WTC11 (cell line): ENCODE data around the gene SBF1. TPM values are rescaled to one million over a fixed set of nuclear protein-coding genes. Genes with fewer than 3 reads are reported as not detected.

Experiments used
- ATAC-seq: fragments of 200-7000 bp; cut with Tn5 transposase; 2 replicates; pipeline ENCODE4 v1.10.0; 2021; ENCODE audit warnings: mild to moderate bottlenecking, moderate library complexity
- CTCF ChIA-PET: fragments of 300-600 bp; sonication (Branson Sonifier 250); formaldehyde crosslinking; loops from one replicate; lab custom pipeline; 2021; ENCODE audit warnings: antibody characterized with exemption; lab: Charles Lee
- POLR2A ChIA-PET: fragments of 350-600 bp; sonication (Branson Sonifier 250); formaldehyde crosslinking; loops from one replicate; lab custom pipeline; 2021; ENCODE audit warnings: antibody characterized with exemption; lab: Charles Lee
- DNase-seq: peaks from one replicate; pipeline ENCODE4 v3.0.0; 2021; ENCODE audit warnings: low spot score
- H3K27ac Mint-ChIP-seq: 2 replicates; pipeline ENCODE4 v1.8.0; 2021; ENCODE audit warnings: mixed read lengths
- H3K27me3 Mint-ChIP-seq: 2 replicates; pipeline ENCODE4 v1.8.0; 2021; ENCODE audit warnings: low read depth, mild to moderate bottlenecking, moderate library complexity, mixed read lengths
- H3K36me3 Mint-ChIP-seq: 2 replicates; pipeline ENCODE4 v1.8.0; 2021; ENCODE audit warnings: mixed read lengths
- H3K4me1 Mint-ChIP-seq: 2 replicates; pipeline ENCODE4 v1.8.0; 2022; ENCODE audit warnings: mixed read lengths
- H3K4me3 Mint-ChIP-seq: 2 replicates; pipeline ENCODE4 v1.8.0; 2021; ENCODE audit warnings: mild to moderate bottlenecking, moderate library complexity, mixed read lengths
- H3K9me3 Mint-ChIP-seq: 2 replicates; pipeline ENCODE4 v1.8.0; 2021; ENCODE audit warnings: mixed read lengths
- ATF1 ChIP-seq: sonication (generic); formaldehyde crosslinking; IDR thresholded peaks from 2 replicates; pipeline ENCODE4 v1.8.1; 2023; ENCODE audit warnings: mild to moderate bottlenecking, moderate library complexity, missing genetic modification reagents
- ATF3 ChIP-seq: sonication (generic); formaldehyde crosslinking; conservative IDR thresholded peaks from 2 replicates; pipeline ENCODE4 v1.8.1; 2022; ENCODE audit warnings: mild to moderate bottlenecking, missing genetic modification reagents
- CBFB ChIP-seq: sonication (generic); formaldehyde crosslinking; IDR thresholded peaks from 2 replicates; pipeline ENCODE4 v1.8.1; 2022; ENCODE audit warnings: mild to moderate bottlenecking, low read depth, missing genetic modification reagents
- CREB1 ChIP-seq: sonication (generic); formaldehyde crosslinking; IDR thresholded peaks from 2 replicates; pipeline ENCODE4 v1.8.0; 2023; ENCODE audit warnings: mild to moderate bottlenecking, missing genetic modification reagents
- CREM ChIP-seq: sonication (generic); formaldehyde crosslinking; IDR thresholded peaks from 2 replicates; pipeline ENCODE4 v1.8.1; 2022; ENCODE audit warnings: mild to moderate bottlenecking, missing genetic modification reagents, moderate library complexity
- JAZF1 ChIP-seq: fragments of 250-450 bp; sonication (Bioruptor Pico); IDR thresholded peaks from 2 replicates; pipeline ENCODE4 v1.9.0; 2021; ENCODE audit warnings: moderate library complexity, mild to moderate bottlenecking, inconsistent platforms
- KAT7 ChIP-seq: sonication (generic); formaldehyde crosslinking; IDR thresholded peaks from 2 replicates; pipeline ENCODE4 v1.8.1; 2023; ENCODE audit warnings: missing genetic modification reagents, mild to moderate bottlenecking, borderline replicate concordance
- MLX ChIP-seq: sonication (generic); formaldehyde crosslinking; IDR thresholded peaks from 2 replicates; pipeline ENCODE4 v1.8.1; 2023; ENCODE audit warnings: mild to moderate bottlenecking, missing genetic modification reagents, moderate library complexity
- MYBL2 ChIP-seq: sonication (generic); formaldehyde crosslinking; IDR thresholded peaks from 2 replicates; pipeline ENCODE4 v1.8.1; 2023; ENCODE audit warnings: mild to moderate bottlenecking, moderate library complexity, missing genetic modification reagents
- NFATC4 ChIP-seq: fragments of 250-450 bp; sonication (Bioruptor Pico); IDR thresholded peaks from 2 replicates; pipeline ENCODE4 v1.9.0; 2021; ENCODE audit warnings: mild to moderate bottlenecking
- NFYB ChIP-seq: sonication (generic); formaldehyde crosslinking; conservative IDR thresholded peaks from 2 replicates; pipeline ENCODE4 v1.8.0; 2022; ENCODE audit warnings: low read depth, missing genetic modification reagents
- RELA ChIP-seq: sonication (generic); formaldehyde crosslinking; IDR thresholded peaks from 2 replicates; pipeline ENCODE4 v1.8.1; 2022; ENCODE audit warnings: missing genetic modification reagents, mild to moderate bottlenecking, borderline replicate concordance
- RORB ChIP-seq: fragments of 250-450 bp; sonication (Bioruptor Pico); IDR thresholded peaks from 2 replicates; pipeline ENCODE4 v1.9.0; 2021; ENCODE audit warnings: mild to moderate bottlenecking
- SMAD4 ChIP-seq: sonication (generic); formaldehyde crosslinking; IDR thresholded peaks from 2 replicates; pipeline ENCODE4 v1.8.0; 2022; ENCODE audit warnings: mild to moderate bottlenecking, missing genetic modification reagents
- TEAD1 ChIP-seq: sonication (generic); formaldehyde crosslinking; IDR thresholded peaks from 2 replicates; pipeline ENCODE4 v1.8.0; 2022; ENCODE audit warnings: mild to moderate bottlenecking, missing genetic modification reagents
- TP53 ChIP-seq: sonication (generic); formaldehyde crosslinking; IDR thresholded peaks from 2 replicates; pipeline ENCODE4 v1.8.1; 2023; ENCODE audit warnings: mild to moderate bottlenecking, missing genetic modification reagents
- ZNF317 ChIP-seq: sonication (generic); formaldehyde crosslinking; IDR thresholded peaks from 2 replicates; pipeline ENCODE4 v1.8.1; 2023; ENCODE audit warnings: low read depth, mild to moderate bottlenecking, moderate library complexity, missing genetic modification reagents, borderline replicate concordance
- ZNF423 ChIP-seq: fragments of 250-450 bp; sonication (Bioruptor Pico); IDR thresholded peaks from 2 replicates; pipeline ENCODE4 v2.1.2; 2022; ENCODE audit warnings: mild to moderate bottlenecking, moderate library complexity
- ZNF425 ChIP-seq: fragments of 250-450 bp; sonication (Bioruptor Pico); conservative IDR thresholded peaks from 2 replicates; pipeline ENCODE4 v1.9.0; 2021; ENCODE audit warnings: mild to moderate bottlenecking
- total RNA-seq: library from RNA; stranded (reverse); gene quantifications from 3 replicates; pipeline ENCODE4 v1.2.3, GENCODE V29; 2021
- TF ChIP-seq, protein P1 (sequence below): sonication (generic); formaldehyde crosslinking; IDR thresholded peaks from 2 replicates; pipeline ENCODE4 v1.8.0; 2023; ENCODE audit warnings: missing genetic modification reagents
- TF ChIP-seq, protein P2 (sequence below): fragments of 250-450 bp; sonication (Bioruptor Pico); IDR thresholded peaks from 2 replicates; pipeline ENCODE4 v2.1.2; 2022; ENCODE audit warnings: mild to moderate bottlenecking, moderate library complexity
- TF ChIP-seq, protein P3 (sequence below): sonication (generic); formaldehyde crosslinking; IDR thresholded peaks from 2 replicates; pipeline ENCODE4 v1.8.1; 2023; ENCODE audit warnings: mild to moderate bottlenecking, missing genetic modification reagents, moderate library complexity
- TF ChIP-seq, protein P4 (sequence below): sonication (generic); formaldehyde crosslinking; IDR thresholded peaks from 2 replicates; pipeline ENCODE4 v1.8.0; 2022; ENCODE audit warnings: mild to moderate bottlenecking, missing genetic modification reagents

The SBF1 gene
- total RNA-seq, 1 experiment from 2014 or later, result 108 TPM

- Mint-ChIP-seq H3K9me3 (no peaks in the 10 kb centered on the region), H3K27me3 (no peaks in the 10 kb centered on the region), H3K36me3 (peaks cover 9% of the 10 kb centered on the region), H3K4me1 (peaks cover 24% of the 10 kb centered on the region), H3K4me3 (no peak overlapping the region), H3K27ac (no peak overlapping the region)
- no peak for TF ChIP-seq ZNF425
- DNase-seq (peak; percentile 51), ATAC-seq (peak; percentile 62)
- ChIA-PET CTCF (interaction anchor here (1.0 to 2.1 kb wide), 6 partner anchors 15 to 93 kb away, joined by 3 to 12 read pairs (median 5); partner anchors contain the start of genes SCO2 and SYCE3), POLR2A (interaction anchor here (0.6 kb wide), 1 partner anchor 571 kb away, joined by 3 read pairs; no protein-coding TSS in a partner anchor)
Measured at GRCh38 chr22:50469377-50470305, 5.2 kb downstream of the SBF1 start.

- DNase-seq (no peak), ATAC-seq (no peak)
- H3K27ac Mint-ChIP-seq, result no peak overlapping the region
- no peaks in the 10 kb centered on the region for H3K27me3 Mint-ChIP-seq
- CTCF ChIA-PET, result interaction anchor here (0.9 to 2.1 kb wide), 3 partner anchors 16 to 69 kb away, joined by 3 to 12 read pairs (median 4); no protein-coding TSS in a partner anchor
- H3K4me1 Mint-ChIP-seq, result peaks cover 18% of the 10 kb centered on the region
- peaks cover 16% of the 10 kb centered on the region for H3K36me3 Mint-ChIP-seq
- TF ChIP-seq ATF1 (CRISPR knock-in tag), result no peak
- no peak for TF ChIP-seq NFYB (CRISPR knock-in tag)
- TF ChIP-seq, protein P1, sequence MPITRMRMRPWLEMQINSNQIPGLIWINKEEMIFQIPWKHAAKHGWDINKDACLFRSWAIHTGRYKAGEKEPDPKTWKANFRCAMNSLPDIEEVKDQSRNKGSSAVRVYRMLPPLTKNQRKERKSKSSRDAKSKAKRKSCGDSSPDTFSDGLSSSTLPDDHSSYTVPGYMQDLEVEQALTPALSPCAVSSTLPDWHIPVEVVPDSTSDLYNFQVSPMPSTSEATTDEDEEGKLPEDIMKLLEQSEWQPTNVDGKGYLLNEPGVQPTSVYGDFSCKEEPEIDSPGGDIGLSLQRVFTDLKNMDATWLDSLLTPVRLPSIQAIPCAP (CRISPR knock-in tag), result no peak
- no peak for TF ChIP-seq TP53 (CRISPR knock-in tag)
- TF ChIP-seq, protein P2, sequence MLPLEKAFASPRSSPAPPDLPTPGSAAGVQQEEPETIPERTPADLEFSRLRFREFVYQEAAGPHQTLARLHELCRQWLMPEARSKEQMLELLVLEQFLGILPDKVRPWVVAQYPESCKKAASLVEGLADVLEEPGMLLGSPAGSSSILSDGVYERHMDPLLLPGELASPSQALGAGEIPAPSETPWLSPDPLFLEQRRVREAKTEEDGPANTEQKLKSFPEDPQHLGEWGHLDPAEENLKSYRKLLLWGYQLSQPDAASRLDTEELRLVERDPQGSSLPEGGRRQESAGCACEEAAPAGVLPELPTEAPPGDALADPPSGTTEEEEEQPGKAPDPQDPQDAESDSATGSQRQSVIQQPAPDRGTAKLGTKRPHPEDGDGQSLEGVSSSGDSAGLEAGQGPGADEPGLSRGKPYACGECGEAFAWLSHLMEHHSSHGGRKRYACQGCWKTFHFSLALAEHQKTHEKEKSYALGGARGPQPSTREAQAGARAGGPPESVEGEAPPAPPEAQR (CRISPR knock-in tag), result no peak
- TF ChIP-seq RORB (CRISPR knock-in tag), result no peak
- TF ChIP-seq, protein P3, sequence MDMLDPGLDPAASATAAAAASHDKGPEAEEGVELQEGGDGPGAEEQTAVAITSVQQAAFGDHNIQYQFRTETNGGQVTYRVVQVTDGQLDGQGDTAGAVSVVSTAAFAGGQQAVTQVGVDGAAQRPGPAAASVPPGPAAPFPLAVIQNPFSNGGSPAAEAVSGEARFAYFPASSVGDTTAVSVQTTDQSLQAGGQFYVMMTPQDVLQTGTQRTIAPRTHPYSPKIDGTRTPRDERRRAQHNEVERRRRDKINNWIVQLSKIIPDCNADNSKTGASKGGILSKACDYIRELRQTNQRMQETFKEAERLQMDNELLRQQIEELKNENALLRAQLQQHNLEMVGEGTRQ (CRISPR knock-in tag), result no peak
- no peak for TF ChIP-seq KAT7
- TF ChIP-seq CREM (CRISPR knock-in tag), result no peak
- TF ChIP-seq JAZF1 (CRISPR knock-in tag), result no peak
- TF ChIP-seq, all 79 proteins: peak for 0
- Mint-ChIP-seq H3K9me3 (no peaks in the 10 kb centered on the region), H3K4me3 (no peak overlapping the region)
- POLR2A ChIA-PET, result no interaction called here
Measured at GRCh38 chr22:50468626-50469025, 6.2 kb downstream of the SBF1 start.

GRCh38 chr22:50467773-50468440, 6.9 kb downstream of the SBF1 start:
- ChIA-PET CTCF (interaction anchor here (0.5 to 0.6 kb wide), 2 partner anchors 31 to 175 kb away, joined by 4 read pairs; no protein-coding TSS in a partner anchor), POLR2A (no interaction called here)
- H3K4me1 Mint-ChIP-seq, result peaks cover 11% of the 10 kb centered on the region
- no peak for ATAC-seq
- H3K27ac Mint-ChIP-seq, result no peak overlapping the region
- DNase-seq, result no peak
- H3K27me3 Mint-ChIP-seq, result no peaks in the 10 kb centered on the region; the same call in 1 of the 2 replicates
- no peak overlapping the region for H3K4me3 Mint-ChIP-seq
- H3K9me3 Mint-ChIP-seq, result no peaks in the 10 kb centered on the region
- H3K36me3 Mint-ChIP-seq, result peaks cover 22% of the 10 kb centered on the region
- TF ChIP-seq CBFB (no peak), ZNF423 (no peak), MYBL2 (CRISPR knock-in tag) (no peak), CREB1 (no peak), NFATC4 (no peak), CREM (CRISPR knock-in tag) (no peak), SMAD4 (CRISPR knock-in tag) (no peak), ATF3 (CRISPR knock-in tag) (no peak), ZNF317 (CRISPR knock-in tag) (no peak), MLX (CRISPR knock-in tag) (no peak), RELA (CRISPR knock-in tag) (no peak), TEAD1 (CRISPR knock-in tag) (no peak)
- TF ChIP-seq, protein P4, sequence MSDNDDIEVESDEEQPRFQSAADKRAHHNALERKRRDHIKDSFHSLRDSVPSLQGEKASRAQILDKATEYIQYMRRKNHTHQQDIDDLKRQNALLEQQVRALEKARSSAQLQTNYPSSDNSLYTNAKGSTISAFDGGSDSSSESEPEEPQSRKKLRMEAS (CRISPR knock-in tag), result no peak
